Stimulated activated CD8-positive, alpha-beta memory T cell treated with anti-CD3 and anti-CD28 coated beads, Interleukin-15, amount 100 ng/mL, for 1 hour (primary cell): ENCODE data around the gene PAX3.

ENCODE experiments used
- DNase-seq: peaks from one replicate; pipeline ENCODE4 v3.0.0-alpha.2; 2020; ENCODE audit warnings: low read depth

PAX3 gene

DNA sequence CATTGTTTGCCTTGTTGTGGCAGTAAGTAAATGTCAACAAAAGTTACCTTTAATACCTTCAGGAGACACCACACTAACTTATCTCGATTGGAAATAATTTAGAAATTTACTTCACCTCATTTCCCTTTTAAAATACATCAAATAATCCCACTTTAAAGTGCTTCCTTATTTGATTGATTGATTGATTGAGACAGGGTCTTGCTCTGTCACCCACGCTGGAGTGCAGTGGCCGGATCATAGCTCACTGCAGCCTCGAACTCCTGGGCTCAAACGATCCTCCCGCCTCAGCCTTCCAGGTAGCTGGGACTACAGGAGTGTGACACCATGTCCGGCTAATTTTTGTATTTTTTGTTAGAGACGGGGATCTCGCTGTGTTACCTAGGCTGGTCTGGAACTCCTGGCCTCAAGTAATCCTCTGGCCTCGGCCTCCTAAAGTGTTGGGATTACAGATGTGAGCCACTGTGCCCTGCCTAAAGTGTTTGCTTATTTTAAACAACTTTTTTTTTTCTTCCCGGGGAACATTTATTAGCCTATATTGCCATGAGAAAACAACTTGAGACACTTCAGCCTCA lies 12.0 kb upstream of the PAX3 start:
- no peak for DNase-seq

DNA sequence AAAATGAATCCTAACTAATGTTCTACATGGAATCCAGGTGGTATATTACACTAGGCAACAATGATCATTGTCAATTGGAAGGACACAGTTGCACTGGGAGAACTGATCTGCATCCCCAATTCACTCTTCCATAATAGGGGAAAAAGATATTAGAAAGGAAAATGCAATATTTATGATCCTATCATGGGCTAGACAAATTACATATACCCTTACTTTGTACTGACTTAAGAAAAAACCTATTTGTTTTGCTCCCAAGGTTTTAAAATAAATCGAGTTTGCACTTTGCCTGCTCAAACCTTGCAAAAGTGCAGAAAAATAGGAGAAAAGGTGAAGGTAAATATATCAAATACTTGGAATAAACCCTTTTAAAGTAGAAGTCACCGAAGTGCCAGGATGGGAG lies 11.0 kb upstream of the PAX3 start:
- DNase-seq = no peak

DNA sequence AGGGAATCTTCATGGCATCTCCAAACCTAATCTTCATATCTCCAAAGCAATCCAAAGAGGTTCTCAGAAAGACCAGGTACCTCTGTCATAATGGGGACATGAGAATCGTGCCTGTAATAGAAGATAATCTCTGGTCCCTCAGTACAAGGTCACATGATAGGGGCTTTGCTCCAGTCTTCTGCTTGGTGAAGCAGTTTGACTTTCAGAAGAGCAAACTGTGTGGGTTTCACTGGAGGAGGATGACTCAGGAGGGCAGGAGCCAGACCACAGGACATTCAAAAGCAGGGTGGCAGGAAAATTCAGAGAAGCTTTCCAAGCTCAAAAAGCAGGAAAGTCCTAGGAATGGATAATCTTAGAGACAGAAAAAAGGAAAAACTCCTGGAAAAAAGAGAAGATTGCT lies 10.6 kb upstream of the PAX3 start:
- DNase-seq = no peak

DNA sequence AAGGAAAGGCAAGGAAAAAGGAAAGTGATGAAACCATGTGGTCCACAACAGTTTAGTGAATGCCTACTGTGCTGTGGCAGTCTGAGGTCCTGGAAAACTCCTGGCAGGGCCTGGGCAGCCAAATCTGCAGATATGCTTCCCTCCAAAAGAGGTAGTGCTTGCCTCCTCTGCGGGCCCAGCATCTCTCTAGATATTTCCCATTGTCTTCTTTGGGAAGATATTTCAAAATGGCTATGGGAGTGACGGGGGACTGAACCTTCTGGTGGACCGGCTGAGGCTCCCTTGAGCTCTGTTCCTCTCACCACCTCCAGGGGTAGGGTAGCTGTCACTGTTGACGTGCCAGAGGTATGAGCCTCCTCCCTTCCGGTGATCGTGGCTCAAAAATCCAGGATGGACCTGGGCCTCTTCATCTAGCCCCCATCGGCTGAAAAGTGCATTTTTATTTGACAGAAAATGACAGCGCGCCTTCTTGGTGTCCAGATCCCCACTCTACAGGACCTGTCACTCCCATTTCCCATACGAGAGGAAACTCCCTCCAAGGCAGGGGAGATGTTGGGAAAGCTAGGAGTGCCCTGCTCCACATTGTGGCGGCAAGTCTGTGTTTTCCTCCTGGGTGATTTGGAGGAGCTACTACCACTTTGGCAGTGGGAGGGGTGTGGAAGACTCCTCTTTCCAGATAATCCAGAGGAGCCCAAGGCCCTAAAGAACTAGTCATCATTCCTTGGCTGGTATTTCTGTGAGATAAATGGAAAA lies 9.4 kb upstream of the PAX3 start:
- DNase-seq = no peak

DNA sequence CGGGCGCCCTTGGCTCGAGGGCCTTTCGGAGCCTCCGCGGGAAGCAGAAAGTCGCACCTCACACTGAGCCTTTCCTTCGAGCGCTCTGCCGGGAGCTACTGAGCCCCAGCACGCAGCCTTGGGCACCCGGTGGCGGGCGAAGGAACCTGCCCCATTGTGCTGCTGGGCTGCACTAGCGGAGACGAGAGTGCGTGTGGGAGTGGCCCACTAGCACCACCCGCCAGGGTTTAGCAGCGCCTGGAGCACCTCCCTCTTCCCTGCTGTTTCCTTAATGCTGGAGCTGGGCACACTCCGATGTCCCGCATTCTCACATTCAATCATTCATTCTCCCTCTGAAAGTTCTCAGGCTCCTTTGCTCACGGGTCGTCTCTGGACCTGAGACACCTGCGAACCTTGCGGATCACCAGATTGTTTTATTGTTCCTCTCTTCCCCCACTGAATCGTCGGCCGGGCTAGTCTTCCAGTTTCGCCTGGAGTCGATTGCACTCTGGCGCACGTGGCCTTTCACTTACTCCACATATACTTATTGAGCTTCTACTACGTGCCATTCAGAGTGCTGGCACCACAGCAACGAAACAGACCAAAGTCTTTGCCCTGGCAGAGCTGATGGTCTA lies 8.5 kb upstream of the PAX3 start:
- no peak for DNase-seq

DNA sequence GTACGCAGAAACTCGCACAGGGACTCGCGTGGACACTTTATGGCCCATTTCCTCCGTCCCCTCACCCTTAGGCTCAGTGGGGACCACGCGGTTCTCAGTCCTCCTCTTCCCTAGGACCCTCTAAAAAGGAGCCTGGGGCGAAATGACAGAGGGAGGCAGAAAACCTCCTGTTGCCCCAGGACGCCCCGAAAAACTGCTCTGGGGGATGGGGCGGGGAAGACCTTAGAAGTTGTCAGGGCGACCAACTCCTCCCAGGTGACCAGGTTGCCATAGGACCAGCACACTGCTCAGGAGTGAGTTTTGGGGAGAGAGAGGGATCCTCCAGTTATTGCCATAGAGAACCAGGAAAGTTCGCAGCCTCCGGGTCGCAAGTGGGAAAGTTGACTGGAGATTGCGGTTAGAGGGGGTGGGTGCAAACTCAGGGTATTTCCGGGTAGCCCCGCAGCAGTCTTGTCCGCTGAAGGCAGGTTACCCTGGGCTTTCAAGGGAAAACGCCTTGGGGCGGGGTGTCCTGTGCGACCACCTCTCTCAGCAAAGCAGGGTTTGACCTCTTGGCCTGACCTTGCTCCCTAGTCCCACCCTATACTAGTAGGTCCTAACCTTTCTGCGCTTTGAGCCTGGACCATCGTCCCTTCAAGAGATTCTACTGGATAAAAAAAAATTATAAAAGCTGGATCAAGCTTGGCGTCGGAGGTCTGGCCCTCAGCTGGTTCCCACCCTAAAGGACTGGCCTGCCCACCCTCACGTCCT lies 7.8 kb upstream of the PAX3 start:
- DNase-seq = no peak

DNA sequence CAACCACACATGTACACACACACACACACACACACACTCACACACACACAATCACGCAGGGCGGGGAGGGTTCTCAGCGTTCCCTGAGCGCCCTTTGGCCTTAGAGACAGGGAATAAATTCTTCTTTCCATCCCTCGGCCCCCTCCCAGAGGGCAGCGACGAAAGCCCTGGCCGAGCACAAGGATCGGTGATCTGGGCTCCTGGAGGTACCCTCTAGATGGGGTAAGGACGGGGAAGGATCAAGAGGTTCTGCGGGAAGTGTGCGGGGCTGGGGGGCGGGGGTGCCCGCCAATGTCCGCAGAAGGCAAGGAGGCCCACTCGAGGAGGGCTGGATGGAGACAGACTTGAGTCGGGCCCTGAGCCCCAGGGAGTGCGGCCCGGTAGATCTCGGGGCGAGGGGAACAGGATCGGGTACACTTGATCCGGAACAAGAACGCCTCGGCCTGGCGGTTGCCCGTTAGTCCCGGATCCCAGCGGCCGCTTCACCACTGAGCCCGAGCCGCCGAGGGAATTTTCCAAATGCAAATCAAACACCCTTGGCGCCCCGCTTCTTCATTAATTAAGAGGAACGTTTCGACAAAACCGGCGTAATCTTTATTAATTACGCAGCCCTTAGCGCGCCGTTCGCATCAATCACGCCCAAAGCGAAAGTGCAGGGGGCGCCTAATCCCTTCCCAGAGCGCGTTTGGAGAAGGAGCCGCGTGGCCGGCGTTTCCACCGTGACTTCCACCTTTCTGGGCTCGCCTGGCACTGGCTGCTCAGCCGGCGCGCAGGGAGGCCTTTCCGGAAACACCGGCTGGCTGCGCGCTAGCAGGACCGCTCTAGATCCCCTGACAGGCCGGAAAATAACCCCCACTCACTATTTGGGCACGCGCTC lies 7.0 kb upstream of the PAX3 start:
- no peak for DNase-seq

DNA sequence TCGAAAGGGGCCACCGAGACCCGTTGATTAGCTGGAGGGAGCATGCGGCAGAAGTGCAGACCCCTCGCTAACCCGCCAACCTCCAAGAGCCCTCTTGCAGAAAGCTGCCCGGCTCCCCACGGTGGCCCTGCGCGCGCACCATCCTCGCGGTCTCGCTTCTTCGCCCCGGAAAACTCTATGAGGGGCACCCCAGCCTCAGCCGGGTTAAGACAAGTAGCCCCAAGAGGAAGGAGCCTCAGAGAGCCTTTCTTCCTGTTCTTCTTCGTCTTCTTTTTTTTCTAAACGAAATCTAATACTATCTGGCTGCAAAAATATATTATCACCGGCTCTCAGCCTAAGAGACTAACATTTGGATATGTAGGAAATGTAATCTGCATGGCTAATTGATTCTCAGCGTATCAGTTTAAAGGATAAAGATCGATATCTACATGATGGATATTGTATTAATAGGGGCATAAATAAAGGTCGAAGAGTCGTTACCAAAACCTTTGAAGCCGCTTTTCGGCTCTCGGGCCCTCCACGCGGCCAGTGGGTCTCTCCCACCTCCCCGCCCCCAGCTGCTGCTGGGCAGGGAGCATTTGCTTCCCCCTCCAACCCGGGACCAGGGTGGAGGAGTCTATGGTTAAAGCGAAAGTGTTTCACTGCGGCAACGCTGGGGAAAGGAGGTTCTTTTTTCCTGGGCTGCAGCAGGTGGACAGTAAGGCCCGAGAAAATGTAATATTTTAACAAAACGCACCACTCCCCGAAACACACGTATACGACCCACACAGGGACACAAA lies 6.1 kb upstream of the PAX3 start:
- no peak for DNase-seq

DNA sequence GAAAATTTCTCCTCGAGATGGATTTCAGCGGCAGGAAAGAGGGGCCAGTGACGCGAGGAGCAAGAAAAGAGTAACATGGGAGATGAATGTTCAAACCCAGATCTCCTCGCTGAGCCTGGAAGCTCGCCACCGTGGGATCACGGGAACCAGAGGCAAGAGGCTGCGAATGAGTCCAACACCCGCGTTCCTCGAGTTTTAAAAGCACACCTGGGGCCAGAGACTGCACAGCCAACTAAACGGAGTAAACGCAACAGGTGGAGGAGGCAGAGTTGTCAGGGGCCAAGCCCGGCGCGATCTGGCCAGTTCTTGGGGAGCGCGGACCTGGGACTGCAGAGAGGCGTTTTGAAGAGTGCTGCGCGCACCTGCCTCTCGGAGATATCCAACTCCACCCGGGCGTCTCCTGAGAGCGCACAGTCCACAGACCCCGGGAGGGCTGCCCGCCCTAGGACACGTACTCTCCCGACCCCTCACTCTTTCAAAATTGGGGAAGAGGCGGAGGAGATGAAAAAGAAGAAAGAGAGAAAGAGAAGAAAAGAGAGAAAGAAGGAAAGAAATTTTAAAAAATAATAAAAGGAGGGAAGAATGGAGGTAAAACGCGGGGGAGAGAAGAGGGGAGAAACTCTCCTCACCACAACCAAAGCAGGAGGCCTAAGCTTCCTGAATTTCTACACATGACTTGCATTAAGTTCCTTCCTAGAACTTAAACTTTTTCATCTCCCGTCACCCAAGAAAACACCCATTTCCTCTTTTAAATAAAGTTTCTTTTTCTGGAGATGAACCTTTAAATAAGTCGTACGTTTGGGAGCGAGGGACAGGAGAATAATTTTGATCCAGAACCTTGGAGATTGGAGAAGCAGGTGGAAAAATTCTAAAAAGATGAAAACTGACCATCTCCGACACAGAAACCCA lies 5.3 kb upstream of the PAX3 start:
- no peak for DNase-seq

DNA sequence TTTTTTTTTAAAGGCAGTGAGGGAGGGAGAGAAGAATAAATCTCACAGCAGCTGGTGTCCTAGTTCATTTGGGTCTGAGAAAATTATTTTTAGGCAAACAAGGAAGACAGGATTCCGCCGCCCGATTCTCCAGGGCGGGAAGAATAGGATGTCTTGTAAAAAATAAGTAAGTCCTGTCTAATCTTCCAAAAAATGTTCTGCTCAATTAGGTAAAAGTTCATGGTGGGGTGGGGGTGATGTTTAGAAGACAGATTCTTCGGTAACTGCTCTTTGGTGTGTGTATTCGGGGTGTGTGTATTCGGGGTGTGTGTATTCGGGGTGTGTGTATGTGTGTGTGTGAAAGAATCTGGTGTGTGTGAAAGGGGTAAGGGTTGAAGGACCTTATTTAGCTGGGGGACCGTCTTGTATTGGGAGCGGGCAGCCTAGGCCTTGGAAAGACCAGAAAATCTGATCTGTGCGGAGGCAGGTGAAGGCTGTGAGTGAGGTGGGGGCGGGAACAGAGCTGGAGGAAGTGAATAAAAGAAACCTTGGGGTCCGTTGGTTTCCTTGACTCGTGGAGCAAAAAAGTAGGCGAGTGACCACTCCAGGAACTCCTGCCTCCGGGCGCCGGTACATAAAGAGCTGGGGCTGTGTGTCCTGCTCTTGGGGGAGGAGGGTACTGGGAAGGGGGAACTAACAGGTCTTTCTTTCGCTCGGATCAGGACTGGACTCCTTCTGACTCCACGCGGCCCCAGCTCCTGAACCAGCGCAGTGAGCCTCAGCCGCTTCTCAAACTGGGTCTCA lies 4.4 kb upstream of the PAX3 start:
- no peak for DNase-seq

DNA sequence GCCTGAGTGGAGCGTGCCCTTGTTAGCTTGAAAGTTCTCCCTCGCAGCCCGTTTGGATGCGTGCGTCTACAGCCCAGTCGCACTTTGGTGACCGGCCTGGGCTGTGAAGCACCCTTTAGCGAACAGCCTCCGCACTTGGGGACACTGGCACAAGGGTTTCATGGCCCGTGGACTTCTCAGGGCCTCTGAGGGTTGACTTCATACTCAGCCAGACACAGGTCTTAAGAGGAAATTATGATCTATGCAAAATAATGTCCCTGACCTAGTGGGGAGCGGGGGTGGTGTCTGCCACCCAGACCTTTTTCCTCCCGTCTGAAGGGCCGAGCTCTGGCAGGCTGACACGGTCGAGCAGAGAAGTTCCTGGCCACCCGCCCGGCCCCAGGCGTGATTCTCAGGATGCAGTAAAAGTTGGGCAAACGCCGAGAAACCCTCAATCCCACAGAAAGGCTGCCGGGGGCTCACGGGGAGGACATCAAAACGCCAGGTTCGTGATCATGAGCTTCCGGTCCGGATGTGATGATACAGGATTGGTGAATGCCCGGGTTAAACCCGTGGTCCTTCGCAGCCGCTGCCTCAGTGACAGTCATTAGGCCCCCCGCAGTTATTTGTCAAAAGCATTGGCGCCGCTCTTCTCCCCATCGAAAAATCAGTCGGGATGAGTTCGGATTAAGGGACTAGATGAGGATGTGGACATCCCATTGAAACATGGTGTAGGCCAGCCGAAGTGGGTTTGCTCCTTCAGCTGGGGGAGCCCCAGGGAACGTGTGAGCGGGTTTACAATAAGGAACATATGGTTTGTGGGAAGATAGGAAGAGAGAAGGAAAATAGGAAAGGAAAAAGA lies 3.6 kb upstream of the PAX3 start:
- DNase-seq = no peak

DNA sequence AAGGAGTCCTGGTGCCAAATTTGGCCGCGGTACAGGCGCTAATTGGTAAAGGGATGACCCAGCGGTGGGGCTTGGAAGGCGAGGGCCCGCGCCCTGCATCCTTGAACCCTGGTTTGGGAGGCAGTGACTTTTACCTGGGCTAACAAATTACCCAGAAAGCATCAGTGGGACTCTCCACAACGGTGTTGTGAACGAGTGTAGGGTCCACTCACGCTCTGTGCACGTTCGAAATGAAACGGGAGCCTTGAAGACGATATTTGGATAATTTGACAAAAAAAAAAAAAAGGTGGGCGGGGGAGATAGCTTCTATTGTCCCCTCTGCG lies 3.0 kb upstream of the PAX3 start:
- no peak for DNase-seq

DNA sequence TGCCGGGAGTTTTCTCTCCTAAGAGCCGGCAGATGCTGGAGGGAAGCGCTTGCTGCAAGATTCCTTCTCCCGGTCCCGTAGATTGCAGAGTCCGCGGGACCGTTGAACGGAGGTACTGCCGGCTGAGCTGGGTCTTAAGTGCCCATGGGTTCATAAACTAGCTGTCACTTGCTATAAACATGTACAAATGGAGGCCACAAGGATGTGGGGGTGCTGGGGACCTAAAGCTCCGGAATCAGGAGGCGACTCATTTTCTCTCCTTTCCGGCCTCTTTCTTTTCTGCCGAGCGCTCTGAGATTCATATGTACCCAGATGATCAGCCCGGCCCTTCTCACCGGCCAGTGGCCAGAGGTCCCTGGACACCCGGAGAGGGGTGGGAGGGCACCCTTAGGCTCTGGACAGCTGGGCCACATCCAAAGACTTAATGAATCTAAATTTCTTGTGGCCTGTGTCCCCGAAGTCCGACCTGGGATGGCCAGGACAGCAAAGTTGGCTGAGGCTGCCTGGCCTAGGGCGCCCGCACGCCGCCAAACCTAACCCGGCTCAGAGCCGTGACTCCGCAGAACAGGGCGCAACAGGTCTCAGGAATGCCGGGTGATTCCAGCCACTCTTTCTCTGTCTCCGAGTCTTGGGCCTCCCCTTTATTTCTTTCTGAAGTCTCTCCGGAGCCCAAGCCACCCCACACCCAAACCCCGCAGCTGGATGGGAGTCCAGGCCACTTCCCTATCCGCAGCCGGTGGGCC lies 2.4 kb upstream of the PAX3 start:
- DNase-seq = no peak

DNA sequence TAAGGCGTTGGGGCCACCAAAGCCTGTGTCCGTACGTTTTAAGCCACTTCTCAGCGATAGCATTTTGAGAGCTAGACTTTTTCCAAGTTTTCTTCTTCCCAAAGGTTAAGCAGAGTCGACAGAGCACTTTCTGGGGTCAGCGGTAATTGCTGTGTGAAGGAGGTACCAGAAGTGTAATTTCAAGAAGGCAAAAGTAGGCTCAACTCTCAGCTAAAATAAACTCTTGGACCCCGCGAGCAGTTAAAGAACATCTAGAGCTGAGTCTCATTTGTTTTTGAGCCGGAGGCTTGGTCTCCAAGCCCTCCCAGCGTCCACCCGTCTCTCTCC lies 1.9 kb upstream of the PAX3 start:
- no peak for DNase-seq

DNA sequence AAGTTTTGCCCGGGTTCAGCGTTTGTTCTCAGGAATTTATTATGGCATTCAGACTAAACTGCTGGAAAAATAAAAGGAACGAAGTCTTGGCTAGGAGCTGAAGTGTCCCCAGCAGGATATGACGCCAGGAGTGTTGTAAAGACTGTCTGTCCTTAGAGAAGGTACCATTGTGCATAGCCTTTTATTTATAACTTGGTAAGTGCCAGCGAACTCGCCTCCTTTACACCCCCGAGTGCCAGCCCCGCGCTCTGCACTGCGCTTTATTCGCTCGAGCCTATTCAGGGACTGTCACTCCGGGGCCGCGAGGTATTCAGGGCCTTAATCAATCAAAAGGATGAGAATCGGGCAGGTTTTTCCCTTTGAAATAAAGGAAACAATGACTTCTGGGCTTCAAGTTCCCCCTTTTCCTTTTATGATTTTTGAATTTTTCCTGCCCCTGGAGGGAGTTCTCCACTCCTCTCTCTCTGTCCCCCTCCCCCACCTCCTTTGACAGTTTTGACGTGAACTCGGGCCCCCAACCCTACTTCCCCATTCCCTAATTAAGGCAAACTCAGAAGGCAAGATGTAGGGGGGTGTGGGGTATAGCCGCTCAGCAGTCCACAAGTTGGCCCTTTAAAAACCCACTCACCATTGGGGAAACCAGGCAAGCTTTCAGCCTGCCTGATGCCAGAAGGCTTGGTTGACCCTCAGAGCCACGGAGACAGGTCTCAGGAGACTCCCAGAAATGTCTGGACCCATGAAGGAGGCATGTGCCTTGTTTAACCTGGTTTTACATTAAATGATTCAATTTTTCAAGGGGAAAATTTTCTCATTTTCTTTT lies 1.3 kb upstream of the PAX3 start:
- DNase-seq = no peak

DNA sequence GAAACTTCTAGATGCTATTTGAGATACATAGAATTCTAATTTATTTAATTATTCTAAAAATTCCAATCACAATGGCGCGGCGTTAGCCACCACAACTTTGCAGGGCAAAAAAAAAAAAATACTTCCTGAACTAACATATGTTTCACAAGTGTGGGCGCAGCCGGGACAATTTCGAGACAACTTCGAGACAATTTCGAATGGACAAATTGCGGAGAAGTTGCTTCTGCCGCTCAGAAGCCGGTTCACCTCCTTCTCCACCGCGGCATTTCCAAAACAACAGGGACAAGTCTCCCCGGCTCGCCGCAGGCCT lies 842 bp downstream of the PAX3 start:
- DNase-seq = no peak

DNA sequence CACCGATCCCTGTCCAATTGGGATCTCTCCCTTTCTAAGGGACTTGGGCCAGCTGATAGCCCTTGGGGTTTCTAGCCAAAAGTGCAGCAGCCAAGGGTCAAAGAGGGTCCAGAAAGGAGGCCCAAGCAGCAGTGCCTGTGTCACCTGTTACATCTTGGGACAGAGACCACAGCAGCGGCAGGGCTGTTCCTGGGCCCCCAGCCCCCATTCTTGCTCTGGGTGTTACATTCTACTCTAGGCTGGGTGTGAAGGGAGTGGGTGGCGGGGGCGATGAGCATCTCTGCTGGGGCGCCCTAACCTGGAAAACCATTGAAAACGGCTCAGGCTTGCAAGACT lies 1.2 kb downstream of the PAX3 start:
- DNase-seq = no peak
